H1 (cell line): ENCODE measurements around the gene TBC1D16. TPM values are rescaled to one million over a fixed set of nuclear protein-coding genes. Genes with fewer than 3 reads are reported as not detected.

ENCODE experiments used
- BRCA1 ChIP-seq: IDR thresholded peaks from 2 replicates; pipeline ENCODE4 v1.6.1; 2012; ENCODE audit warnings: low read depth, low read length, improper control_type of control experiment
- CBX5 ChIP-seq: fragments of 300-800, 300-1000 bp; sonication (generic); IDR thresholded peaks from 2 replicates; pipeline ENCODE4 v1.7.1; 2016; ENCODE audit warnings: antibody characterized with exemption, low read length, low read depth
- CHD2 ChIP-seq: IDR thresholded peaks from 2 replicates; pipeline ENCODE4 v1.6.1; 2012; ENCODE audit warnings: low read length, improper control_type of control experiment
- E2F6 ChIP-seq: IDR thresholded peaks from 2 replicates; pipeline ENCODE4 v1.6.1; 2012; ENCODE audit warnings: inconsistent platforms
- FOSL1 ChIP-seq: IDR thresholded peaks from 2 replicates; pipeline ENCODE4 v1.6.1; 2011; ENCODE audit warnings: mild to moderate bottlenecking, low read depth, low read length, moderate library complexity; ENCODE audit not compliant: insufficient read depth
- NANOG ChIP-seq: IDR thresholded peaks from 2 replicates; pipeline ENCODE4 v1.6.1; 2011; ENCODE audit warnings: low read length, low read depth, mild to moderate bottlenecking, inconsistent platforms; ENCODE audit not compliant: insufficient read depth, poor library complexity, severe bottlenecking
- POLR2AphosphoS5 ChIP-seq: IDR thresholded peaks from 2 replicates; pipeline ENCODE4 v1.6.1; 2011; ENCODE audit warnings: low read depth, low read length
- SIN3A ChIP-seq, 2 experiments: IDR thresholded peaks in 1 of 2; conservative IDR thresholded peaks in 1 of 2; 2 replicates each; pipeline ENCODE4 v1.6.1; 2011 to 2012; ENCODE audit warnings: low read length in 2 of 2, improper control_type of control experiment in 1 of 2, low read depth in 1 of 2, mild to moderate bottlenecking in 1 of 2
- YY1 ChIP-seq: IDR thresholded peaks from 2 replicates; pipeline ENCODE4 v1.6.1; 2011; ENCODE audit warnings: low read depth, mild to moderate bottlenecking, low read length
- polyA plus RNA-seq, 7 experiments: library from polyadenylated mRNA; depleted of rRNA in 3 of 7; stranded (reverse) in 5 of 7; unstranded in 2 of 7; fragments of >200 nt in 5 of 7; fragments of 200-250 nt in 2 of 7; gene quantifications; 1 replicate in 5 of 7; 2 replicates in 1 of 7; 4 replicates in 1 of 7; pipeline versions ENCODE4 v1.2.1 to v1.2.3, GENCODE V29; 2011 to 2013; ENCODE audit warnings: missing spikeins in 2 of 7, mixed read lengths in 2 of 7
- total RNA-seq: library from RNA; stranded (reverse); fragmentation: NEBNext Ultra II Directional; extraction: Animal tissue kit (Norgen Biotek cat#: 25700); gene quantifications from 2 replicates; pipeline ENCODE4 v1.2.1, GENCODE V29; 2021
- TF ChIP-seq, protein P1 (sequence below): fragments of 300-600 bp; sonication (generic); IDR thresholded peaks from 2 replicates; pipeline ENCODE4 v1.7.1; 2012; ENCODE audit warnings: low read length, moderate library complexity, mild to moderate bottlenecking, inconsistent platforms; ENCODE audit not compliant: insufficient replicate concordance

TBC1D16 gene
- total and polyA plus RNA-seq, 2 of the 8 experiments (the other 6 are each of a cell fraction or from before 2014, with no cell fraction given): 21.1 to 109 TPM

GRCh38 chr17:80058311-80058955 lies 22.8 kb upstream of the TBC1D16 start (continued):
- TF ChIP-seq, protein P1, sequence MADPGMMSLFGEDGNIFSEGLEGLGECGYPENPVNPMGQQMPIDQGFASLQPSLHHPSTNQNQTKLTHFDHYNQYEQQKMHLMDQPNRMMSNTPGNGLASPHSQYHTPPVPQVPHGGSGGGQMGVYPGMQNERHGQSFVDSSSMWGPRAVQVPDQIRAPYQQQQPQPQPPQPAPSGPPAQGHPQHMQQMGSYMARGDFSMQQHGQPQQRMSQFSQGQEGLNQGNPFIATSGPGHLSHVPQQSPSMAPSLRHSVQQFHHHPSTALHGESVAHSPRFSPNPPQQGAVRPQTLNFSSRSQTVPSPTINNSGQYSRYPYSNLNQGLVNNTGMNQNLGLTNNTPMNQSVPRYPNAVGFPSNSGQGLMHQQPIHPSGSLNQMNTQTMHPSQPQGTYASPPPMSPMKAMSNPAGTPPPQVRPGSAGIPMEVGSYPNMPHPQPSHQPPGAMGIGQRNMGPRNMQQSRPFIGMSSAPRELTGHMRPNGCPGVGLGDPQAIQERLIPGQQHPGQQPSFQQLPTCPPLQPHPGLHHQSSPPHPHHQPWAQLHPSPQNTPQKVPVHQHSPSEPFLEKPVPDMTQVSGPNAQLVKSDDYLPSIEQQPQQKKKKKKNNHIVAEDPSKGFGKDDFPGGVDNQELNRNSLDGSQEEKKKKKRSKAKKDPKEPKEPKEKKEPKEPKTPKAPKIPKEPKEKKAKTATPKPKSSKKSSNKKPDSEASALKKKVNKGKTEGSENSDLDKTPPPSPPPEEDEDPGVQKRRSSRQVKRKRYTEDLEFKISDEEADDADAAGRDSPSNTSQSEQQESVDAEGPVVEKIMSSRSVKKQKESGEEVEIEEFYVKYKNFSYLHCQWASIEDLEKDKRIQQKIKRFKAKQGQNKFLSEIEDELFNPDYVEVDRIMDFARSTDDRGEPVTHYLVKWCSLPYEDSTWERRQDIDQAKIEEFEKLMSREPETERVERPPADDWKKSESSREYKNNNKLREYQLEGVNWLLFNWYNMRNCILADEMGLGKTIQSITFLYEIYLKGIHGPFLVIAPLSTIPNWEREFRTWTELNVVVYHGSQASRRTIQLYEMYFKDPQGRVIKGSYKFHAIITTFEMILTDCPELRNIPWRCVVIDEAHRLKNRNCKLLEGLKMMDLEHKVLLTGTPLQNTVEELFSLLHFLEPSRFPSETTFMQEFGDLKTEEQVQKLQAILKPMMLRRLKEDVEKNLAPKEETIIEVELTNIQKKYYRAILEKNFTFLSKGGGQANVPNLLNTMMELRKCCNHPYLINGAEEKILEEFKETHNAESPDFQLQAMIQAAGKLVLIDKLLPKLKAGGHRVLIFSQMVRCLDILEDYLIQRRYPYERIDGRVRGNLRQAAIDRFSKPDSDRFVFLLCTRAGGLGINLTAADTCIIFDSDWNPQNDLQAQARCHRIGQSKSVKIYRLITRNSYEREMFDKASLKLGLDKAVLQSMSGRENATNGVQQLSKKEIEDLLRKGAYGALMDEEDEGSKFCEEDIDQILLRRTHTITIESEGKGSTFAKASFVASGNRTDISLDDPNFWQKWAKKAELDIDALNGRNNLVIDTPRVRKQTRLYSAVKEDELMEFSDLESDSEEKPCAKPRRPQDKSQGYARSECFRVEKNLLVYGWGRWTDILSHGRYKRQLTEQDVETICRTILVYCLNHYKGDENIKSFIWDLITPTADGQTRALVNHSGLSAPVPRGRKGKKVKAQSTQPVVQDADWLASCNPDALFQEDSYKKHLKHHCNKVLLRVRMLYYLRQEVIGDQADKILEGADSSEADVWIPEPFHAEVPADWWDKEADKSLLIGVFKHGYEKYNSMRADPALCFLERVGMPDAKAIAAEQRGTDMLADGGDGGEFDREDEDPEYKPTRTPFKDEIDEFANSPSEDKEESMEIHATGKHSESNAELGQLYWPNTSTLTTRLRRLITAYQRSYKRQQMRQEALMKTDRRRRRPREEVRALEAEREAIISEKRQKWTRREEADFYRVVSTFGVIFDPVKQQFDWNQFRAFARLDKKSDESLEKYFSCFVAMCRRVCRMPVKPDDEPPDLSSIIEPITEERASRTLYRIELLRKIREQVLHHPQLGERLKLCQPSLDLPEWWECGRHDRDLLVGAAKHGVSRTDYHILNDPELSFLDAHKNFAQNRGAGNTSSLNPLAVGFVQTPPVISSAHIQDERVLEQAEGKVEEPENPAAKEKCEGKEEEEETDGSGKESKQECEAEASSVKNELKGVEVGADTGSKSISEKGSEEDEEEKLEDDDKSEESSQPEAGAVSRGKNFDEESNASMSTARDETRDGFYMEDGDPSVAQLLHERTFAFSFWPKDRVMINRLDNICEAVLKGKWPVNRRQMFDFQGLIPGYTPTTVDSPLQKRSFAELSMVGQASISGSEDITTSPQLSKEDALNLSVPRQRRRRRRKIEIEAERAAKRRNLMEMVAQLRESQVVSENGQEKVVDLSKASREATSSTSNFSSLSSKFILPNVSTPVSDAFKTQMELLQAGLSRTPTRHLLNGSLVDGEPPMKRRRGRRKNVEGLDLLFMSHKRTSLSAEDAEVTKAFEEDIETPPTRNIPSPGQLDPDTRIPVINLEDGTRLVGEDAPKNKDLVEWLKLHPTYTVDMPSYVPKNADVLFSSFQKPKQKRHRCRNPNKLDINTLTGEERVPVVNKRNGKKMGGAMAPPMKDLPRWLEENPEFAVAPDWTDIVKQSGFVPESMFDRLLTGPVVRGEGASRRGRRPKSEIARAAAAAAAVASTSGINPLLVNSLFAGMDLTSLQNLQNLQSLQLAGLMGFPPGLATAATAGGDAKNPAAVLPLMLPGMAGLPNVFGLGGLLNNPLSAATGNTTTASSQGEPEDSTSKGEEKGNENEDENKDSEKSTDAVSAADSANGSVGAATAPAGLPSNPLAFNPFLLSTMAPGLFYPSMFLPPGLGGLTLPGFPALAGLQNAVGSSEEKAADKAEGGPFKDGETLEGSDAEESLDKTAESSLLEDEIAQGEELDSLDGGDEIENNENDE: no peak
- TF ChIP-seq POLR2AphosphoS5 (no peak), CBX5 (no peak), NANOG (no peak), BRCA1 (no peak), YY1 (no peak), SIN3A (conservative IDR thresholded peaks at IDR 0.05 in 1 of 2, IDR thresholded peaks at IDR 0.05 in 1 of 2; ENCODE audit: low read depth in 1 of 2, low read length in 2 of 2) (no peak), E2F6 (no peak), FOSL1 (no peak), CHD2 (no peak)
